HG03575 (cell line): ENCODE measurements around the gene PARP4.
"Not testable (repeated sequence)": the region's sequence is repeated elsewhere in the genome, so short reads cannot be mapped to it uniquely, and the experiment has no call there.

Source experiments
- ATAC-seq: cut with Tn5 transposase; IDR thresholded peaks from one replicate; pipeline ENCODE4 v1.9.1; 2021; ENCODE audit not compliant: unreplicated experiment, insufficient number of reproducible peaks, low FRiP score; ENCODE audit errors: extremely low read depth

Gene PARP4

DNA sequence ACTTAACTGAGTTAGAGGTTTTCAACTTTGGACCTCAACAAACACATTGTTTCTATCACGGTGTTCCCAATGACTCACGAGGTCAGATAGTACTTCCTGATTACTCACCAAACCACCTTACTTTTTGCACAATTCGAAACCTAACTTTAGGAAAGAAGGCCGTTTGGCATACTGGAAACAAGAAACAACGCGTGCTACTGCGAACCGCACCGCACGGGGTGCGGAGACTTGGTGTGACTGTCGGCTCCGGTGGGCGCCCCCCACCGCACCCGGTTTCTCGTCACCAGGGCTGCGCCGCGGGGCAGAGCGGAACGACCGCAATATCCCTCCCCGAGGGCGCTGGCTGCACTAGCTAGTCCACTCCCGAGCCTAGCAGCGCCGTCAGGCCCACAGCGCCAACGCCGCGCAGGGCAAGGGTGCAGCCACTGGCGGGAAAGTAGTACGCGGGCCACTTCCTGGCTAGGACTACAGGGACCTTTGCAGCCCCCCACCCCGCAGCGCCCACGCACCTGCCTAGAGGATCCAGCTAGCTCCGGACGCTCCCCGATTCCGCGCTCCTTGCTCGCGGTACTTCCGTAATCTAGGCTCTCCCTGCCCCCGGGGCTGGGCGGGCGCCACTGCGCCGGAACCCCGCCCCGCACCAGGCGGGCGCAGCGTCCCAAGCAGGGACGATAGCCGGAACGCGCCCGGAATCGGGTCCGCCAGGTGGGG, at the start of gene PARP4:
Gene PARP4, minus strand, starts transcription at position 582 of the 711 bp plus-strand sequence. CDS start 9,002 bp downstream, outside the sequence.
- ATAC-seq, result no peak

DNA sequence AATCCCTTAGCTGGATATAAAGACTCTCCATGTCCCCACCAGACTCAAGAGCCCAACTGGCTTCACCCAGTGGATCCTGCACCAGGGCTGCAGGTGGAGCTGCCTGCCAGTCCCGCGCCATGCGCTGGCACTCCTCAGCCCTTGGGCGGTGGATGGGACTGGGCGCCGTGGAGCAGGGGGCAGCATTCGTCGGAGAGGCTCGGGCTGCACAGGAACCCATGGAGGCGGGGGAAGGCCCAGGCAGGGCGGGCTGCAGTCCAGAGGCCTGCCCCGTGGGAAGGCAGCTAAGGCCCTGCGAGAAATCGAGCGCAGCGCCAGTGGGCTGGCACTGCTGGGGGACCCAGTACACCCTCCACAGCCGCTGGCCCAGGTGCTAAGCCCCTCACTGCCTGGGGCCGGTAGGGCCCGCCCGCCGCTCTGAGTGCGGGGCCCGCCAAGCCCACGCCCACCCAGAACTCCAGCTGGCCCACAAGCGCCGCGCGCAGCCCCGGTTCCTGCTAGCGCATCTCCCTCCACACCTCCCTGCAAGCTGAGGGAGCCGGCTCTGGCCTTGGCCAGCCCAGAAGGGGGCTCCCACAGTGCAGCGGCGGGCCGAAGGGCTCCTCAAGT, 48.1 kb upstream of the PARP4 start:
- not testable (repeated sequence) for ATAC-seq

DNA sequence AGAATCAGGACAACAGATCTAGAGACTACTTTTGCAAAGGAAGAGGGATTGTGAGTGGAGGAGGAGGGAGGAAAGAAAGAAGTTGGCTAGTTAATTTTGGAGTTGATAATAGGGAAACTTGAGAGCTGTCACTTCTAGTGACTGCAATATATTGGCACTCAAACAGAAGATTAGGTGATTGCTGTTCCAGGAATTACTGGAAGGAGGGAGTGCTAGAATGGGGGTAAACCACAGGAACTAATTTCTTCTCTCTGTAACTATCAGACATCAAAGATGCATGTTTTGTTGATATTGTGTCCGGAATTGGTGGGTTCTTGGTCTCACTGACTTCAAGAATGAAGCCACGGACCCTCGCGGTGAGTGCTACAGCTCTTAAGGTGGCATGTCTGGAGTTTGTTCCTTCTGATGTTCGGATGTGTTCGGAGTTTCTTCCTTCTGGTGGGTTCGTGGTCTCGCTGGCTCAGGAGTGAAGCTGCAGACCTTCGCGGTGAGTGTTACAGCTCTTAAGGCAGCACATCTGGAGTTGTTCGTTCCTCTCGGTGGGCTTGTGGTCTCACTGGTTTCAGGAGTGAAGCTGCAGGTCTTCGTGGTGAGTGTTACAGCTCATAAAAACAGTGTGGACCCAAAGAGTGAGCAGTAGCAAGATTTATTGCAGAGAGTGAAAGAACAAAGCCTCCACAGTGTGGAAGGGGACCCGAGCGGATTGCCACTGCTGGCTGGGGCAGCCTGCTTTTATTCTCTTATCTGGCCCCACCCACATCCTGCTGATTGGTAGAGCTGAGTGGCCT, 47.0 kb upstream of the PARP4 start:
- ATAC-seq, result not testable (repeated sequence)

DNA sequence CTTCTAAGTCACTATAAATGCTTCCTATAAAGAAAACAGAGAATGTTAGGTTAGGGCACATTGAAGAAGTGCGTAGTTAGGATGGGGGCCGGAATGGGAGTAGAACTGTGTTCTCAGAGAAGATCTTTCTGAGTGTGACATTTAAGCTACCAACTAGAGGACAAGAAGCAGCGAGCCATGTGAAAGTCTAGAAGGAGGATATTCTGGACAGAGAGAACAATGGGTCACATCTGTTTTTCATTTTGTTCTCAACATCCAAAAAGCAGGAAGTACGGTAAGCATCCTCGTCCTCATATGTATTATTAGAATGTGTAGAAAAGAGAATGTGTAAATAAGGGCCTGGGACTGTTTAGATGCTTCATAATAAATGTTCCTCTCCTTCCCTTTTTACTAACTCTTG, 44.5 kb upstream of the PARP4 start:
- ATAC-seq, result no peak

DNA sequence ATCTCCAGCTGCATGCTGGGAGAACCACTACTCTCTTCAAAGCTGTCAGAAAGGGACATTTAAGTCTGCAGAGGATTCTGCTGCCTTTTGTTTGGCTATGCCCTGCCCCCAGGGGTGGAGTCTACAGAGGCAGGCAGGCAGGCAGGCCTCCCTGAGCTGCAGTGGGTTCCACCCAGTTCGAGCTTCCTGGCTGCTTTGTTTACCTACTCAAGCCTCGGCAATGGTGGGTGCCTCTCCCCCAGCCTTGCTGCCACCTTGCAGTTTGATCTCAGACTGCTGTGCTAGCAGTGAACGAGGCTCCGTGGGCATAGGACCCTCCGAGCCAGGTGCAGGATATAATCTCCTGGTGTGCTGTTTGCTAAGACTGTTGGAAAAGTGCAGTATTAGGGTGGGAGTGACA, 41.3 kb upstream of the PARP4 start:
- ATAC-seq, result not testable (repeated sequence)

DNA sequence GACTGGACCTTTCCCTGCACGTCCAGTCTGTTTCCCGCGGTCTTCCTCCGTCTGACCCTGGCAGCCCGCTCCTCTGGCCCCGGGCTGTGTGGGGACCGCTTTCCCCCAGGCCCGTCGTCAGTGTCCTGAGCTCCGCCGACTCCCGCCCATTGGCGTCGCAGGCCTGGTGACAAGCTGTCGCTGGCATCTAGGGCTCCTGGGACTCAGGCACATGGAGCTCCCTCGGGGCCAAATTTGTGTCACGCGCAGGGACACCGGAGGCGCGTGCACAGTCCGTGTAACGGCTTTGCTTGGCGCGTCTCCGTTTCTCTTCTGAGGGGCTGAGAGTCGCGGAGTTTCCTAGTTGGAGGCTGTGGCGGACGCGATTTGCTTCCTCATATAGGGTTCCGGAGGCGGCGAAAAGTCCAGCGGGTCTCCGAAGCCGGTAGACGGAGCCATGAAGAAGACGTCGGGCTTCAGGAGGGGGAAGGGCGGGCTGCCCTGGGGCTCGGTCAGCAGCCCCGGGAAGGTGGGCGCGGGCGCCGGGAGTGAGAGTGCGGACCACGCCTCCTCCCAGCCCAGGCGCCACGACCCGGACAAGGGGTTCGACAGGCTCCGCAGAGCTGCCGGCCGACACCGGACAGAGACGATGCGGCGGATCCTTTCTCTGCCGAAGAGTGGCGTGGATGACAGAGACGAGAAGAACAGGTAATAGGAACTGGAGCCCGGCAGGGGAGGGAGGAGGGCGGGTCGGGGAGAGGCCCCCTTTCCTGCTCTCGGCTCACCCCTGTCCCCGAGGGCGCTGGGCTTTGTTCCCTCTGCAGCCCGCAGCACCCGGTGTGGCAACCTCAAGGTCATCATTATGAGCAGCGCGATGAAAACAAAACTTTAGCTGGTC, 29.1 kb upstream of the PARP4 start:
- ATAC-seq, result not testable (repeated sequence)

DNA sequence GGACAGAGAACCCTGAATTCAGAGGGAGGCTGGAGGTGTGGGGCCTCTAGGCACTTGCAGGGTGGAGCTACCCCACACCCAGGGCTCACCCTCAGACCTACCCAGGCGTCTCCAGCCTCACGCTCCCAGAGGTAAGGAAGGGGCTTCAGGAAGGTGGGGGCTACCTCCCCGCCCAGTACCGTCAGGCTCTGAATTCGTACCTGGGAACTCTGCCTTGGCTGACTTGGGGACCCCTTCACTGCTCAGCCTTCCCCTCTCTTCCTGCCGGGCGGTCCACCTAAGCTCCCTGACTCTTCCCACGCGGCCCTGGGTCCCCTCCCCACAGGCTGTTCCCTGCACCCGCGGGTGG, 28.5 kb upstream of the PARP4 start:
- ATAC-seq, result no peak

DNA sequence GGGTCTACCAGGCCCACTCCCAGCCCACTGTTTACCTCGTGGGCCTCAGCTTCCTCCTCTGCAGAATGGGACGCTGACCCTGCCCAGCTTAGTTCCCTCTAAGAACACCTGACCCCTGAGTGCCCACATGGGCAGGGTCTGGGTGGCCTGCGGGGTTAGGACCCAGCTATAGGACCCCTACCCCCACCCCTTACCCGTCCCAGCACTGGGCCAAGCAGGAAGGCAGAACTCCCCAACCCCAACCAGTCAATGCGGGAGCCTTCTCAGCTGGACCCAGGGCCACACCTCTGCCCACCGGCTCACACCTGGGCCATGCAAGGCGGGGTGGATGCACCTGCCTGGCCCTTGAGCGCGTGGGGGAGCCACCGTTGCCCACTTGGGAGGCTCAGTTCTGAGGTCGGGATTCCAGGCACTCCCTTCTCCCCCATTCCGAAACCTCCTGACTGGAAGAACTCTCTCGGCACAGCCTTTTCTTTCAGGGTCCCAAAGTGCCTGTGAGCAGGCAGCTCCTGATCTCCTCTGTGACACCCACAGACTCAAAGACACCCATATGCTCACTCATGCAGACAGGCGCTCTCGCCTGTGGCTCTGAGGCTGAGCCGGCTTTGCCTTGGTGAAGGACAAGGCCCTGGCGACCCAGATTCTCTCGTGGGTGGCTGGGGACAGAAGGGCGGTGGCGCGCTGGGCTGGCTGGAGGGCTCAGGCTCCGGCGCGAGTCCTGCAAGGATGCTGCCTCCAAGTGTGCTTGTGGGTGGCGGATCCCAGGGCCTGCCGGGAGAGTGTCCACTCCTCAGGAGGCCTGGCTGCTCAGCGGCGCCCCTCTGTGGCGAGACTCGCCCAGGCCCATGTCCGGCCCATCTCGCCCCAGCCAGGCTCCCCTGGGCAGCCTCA, 27.9 kb upstream of the PARP4 start:
- no peak for ATAC-seq

DNA sequence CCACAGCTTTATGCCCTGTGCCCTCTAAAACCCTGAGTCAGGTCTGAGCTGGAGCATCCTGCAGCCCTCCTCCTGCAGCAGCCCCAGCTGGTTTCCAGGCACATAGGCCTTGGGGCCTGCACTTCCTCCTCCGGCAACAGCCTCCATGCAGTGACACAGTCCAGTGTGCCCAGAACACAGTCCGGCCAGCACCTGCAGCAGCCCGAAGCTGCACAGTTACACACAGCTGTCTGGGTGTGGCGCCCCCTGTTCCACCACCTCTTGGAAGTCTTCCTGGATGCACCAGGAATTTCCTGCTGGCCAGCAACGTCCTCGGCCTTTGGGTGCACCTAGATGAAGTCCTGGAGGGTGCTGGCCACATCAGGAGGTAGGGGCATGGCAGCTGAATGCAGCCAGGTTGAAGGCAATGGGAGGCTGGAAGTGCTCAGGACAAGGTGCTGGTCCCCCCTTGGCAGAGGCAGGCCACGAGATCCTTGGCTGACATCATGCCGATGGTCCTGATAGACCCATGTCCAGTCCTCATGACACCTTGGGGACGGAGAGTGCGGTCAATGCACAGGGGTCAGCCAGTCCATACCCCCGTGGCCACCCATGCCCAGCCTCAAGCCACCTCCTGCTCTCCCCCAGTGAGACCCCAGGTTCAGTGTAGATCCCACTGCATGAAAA, 27.1 kb upstream of the PARP4 start:
- no peak for ATAC-seq

DNA sequence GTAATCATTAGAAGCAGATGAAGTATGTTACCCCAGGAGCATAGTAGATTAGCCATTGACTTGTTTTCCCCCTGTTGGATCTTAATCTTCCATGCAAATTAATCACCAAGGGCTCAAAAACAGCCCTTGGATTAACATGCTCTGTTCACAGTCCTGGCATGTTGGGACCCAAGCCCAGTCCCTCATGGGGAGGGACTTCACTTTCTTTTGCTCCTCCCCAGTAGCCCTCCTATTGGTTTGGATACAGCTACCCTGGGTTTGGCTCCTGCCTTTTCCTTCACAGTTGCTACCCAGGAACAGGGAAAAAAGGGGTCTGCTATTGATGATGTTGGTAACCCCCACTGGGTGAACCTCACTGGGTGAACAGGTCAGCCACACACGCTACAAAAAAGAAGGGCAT, 16.9 kb upstream of the PARP4 start:
- no peak for ATAC-seq

DNA sequence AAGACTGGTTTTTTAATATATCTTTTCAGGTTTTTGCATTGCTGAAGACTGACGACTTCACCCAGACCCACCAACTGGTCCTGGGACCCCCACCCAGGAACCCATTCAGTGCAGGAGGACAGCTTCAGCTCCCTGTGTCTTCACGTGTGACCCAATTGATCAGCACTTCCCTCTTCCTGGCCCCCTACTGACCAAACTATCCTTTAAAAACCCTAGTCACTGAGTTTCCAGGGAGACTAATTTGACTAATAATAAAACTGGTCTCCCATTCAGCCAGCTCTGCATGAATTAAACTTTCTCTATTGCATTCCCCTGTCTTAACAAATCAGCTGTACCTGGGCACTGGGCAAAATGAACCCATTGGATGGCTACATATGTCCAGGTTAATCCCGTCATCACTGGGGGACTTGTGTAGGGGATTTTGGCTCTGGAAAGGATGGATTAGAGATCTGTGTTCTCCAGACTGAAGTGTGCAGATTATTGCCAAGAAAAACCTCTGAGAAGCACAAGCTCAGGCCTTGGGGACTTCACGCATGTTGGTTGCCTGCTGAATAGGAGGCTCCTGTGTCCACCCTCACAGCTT, 16.3 kb upstream of the PARP4 start:
- ATAC-seq, result no peak

DNA sequence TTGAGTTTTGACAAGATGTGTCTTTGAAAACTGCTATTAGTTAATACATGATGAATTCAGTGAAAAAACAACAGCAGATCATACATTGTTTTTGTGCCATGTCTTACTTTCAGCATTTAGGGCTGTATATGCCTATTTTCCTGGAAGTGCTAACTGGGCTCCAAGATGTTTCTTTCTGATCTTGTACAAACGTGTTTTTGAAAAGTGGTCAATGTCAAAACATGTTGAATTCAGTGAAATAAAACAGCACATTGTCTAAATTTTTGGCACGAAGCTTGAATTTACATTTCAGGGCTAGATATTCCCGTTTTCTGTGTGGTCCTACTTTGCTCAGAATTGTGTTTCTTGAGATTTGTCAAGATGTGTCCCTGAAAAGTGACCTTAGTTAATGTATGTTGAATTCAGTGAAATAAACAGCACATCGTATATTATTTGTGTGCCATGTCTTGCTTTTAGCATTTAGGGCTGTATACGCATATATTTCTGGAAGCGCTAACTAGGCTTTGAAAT, 14.7 kb upstream of the PARP4 start:
- ATAC-seq, result no peak

DNA sequence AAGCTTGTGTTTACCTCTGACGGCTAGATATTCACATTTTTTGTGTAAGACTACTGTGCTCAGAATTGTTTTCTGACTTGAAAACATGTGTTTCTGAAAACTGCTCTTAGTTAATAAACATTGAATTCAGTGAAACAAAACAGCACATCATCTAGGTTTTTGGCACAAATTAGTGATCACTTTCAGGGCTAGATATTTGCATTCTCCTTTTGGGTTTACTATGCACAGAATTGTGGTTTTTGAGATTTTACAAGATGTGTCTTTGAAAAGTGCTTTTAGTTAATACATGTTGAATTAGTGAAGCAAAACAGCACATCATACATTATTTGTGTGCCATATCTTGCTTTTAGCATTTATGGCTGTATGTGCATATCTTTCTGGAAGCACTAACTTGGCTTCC, 8.2 kb upstream of the PARP4 start:
- no peak for ATAC-seq

DNA sequence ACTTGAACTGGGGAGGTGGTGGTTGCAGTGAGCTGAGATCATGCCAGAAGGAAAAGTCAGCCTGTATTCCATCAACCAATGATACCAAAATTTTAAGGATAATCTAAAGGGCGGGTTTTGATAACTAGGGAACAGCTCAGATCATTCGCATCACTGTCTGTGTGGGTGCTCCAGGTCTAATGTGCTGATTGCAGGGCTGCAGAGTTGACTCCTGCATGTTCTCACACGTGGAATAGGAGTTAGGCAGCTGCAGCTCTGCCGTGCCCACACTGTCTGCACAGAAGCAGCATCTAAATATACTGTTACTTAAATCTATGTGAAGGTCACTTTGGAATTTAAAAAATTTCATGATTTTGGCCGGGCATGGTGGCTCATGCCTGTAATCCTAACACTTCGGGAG, 4.3 kb upstream of the PARP4 start:
- no peak for ATAC-seq

DNA sequence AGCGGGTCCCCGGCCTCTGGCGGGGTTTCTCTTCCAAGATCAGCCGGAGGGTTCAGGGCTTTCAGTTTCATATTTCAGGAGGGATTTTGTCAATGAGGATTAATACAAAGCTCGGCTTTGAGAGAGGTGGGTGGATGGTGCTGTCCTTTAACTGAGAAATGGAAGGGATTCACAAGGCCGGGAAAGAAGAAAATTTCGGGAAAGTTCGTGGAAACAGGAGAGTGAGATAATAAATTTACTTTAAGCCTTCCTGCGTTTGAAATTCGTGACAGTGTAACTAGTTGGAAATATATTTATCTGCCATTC, 283 bp upstream of the PARP4 start:
- no peak for ATAC-seq

DNA sequence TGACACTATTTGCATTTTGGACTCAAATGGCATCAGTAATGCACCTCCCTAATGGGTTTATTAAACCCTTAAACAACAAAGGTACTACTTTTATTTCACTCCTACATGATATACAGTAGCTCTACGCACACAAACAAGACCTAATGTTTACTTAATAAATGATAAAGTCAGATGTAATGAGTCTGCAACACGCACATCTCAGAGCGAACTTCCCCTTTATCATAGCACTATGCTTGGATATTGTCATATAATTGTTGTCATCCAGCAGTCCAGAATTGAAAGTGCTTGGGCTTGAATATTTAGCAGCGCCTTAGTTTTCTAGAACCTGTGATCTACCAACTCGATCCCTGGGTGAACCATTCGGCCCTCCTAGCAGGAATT, 772 bp downstream of the PARP4 start:
- no peak for ATAC-seq

DNA sequence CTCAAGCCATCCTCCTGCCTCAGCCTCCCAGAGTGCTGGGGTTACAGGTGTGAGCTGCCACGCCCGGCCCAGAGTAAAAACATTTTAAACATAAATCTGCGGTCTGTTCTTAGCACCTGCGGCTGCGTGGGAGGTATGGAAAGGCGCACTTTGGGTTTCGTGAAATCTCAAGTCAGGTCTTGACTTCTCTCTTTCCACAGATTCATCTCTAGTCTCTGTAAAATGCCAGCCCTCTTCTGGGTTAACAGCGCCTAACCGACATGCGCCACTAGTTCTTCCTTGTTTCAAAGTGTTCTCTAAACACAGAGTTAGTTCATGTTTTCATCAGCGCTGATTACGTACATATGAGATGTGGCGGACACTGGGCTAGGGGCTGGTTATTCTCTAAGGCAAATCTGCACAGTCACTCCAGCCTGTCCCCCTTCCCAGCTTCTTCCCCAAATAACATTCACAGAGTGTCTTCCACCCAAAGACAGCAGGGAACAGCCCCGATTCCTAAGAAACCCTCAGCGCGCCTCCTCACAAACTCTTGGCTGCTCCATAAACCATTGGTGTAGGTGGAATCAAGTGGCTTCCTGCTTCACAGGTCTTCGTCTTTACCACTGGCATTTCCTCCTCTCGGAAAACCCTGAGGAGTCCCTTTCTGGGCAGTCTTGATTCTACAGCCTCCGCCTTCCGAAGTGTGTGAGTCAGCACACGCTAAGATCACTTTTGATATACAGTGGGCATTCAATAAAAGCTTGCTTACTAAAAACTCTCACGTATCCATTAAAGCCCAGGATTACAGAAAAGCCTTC, 1.4 kb downstream of the PARP4 start:
- ATAC-seq, result no peak
